Superior temporal gyrus (tissue), 1 donor: ENCODE data around the gene CFAP47.
"Not testable (repeated sequence)": the region's sequence is repeated elsewhere in the genome, so short reads cannot be mapped to it uniquely, and the experiment has no call there.

ENCODE experiments used
- DNase-seq: peaks from one replicate; pipeline ENCODE4 v3.0.0-alpha.2; 2016; ENCODE audit errors: extremely low spot score

The CFAP47 gene, protein sequence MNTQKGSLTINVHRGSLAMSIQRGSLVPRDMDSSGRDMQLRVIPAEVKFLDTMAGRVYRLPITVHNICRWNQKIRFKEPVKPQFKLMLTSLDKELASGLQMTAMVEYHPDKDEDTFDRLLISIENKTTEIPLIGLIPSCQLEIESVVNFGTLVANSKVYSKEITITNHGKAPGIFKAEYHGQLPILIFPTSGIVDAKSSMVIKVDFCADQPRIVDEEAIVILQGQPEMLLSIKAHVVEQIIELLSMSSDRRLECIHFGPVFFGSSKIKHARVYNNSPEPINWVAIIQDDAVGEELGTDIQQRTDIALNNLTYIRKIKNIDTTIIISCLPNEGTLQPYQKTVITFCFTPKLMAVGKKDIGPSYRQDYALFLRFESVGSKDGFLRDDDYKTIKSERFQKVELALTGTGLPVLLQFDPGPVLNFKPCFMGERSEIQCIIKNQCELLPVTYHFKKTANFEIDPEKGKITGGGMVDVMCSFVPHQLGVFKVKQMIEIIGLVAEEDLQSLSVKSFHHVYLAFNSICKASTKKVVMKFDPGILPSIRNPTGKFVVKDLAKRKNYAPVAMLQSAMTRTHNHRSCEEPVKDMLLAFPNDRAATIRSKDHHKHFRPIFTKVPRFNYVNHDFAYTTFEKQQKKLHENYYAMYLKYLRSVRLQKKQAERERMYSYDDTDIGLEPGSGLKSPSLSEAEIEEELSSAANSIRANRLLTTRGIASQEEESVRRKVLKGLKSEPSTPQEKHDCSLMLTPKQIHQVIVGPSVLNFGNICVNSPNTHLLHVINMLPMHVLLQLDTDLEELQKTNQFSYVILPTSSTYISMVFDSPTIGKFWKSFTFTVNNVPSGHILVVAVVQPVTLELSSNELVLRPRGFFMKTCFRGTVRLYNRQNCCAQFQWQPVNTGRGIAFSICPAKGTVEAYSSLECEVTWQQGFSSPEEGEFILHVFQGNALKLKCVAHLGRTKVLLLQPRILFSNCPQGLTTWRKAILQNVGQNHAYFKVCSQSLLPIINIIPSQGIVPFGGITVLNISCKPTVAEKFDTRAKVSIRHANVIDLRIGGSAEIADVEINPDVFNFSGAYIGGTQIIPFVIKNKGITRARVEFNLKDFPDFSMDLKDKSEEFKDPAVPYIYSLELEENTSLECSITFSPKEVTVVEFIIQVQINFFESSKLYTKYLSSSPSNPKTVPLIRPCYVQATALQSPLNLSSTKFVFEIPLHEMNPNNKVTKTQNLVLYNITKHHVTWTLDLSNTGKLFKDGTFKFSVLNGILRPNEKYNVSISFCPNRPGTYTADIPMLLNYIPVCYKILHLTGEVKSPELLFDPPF (N-terminal part only)

DNA sequence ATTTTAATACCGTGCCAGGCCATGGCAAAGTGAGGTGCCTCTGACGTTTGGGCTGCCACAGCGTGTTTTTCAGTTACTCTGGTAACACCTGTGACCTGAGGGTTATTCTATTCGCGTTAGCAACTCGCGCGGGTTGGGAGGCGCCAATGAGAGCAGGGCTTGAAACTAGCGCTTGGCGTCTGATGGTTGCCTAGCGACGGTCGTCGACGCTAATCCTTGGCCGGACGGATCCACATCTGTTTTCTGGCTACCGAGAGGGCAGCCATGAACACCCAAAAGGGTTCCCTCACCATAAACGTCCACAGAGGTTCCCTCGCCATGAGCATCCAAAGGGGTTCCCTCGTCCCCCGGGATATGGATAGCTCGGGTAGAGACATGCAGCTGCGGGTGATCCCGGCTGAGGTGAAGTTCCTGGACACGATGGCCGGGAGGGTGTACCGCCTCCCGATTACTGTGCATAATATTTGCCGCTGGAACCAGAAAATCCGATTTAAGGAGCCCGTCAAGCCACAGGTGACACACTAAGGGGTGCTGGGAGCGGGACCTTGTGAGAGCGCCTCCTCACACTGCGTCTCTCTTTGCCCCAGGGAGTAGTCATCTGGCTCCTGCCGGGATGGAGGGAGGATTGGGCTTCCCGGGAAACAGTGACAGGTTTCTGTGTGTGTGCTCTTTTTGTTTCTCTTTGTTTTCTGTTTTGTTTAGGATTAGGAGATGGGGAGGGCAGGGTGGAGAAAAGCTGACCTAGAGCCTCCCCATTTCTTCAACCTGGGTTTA lies at the start of gene CFAP47:
Gene CFAP47, plus strand, starts transcription at position 199 of the 774 bp plus-strand sequence. Its CDS starts 66 bp downstream, at position 265.
- DNase-seq = peak; percentile 9

DNA sequence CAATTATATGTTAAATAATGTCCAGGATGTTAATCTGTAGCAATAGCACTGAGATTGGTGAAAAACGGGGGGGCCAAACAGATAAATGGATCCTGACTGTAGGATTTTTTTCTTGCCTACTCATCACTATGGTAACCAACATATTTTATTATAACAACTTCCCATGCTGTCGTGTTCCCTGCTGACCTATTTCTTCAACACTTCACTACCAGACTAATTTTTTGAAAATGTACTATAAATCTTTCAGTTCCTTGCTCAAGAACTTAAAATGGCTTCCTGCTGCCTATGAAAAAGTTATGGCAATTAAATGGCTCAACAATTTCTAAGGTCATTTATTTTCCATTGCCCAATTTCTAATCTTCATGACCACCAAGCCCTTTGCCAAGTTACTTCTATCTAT lies 38.9 kb upstream of the CFAP47 start:
- no peak for DNase-seq

DNA sequence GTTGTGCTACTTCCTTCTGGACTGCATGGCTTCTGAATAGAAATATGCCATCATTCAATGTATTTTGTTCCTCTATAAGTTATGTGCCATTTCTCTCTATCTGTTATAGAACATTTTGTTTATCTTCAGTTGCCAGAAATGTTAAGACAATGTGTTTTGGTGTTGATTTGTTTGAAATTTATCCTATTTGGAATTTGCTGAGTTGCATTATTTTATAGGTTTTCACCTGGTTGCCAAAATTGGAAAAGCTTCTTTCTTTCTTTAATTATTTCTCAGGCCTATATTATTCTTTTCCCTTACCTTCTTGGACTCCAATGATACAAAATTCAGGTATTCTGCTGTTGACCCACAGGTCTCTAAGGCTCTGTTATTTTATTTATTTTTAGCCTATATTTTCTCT lies 33.4 kb upstream of the CFAP47 start:
- DNase-seq = no peak

DNA sequence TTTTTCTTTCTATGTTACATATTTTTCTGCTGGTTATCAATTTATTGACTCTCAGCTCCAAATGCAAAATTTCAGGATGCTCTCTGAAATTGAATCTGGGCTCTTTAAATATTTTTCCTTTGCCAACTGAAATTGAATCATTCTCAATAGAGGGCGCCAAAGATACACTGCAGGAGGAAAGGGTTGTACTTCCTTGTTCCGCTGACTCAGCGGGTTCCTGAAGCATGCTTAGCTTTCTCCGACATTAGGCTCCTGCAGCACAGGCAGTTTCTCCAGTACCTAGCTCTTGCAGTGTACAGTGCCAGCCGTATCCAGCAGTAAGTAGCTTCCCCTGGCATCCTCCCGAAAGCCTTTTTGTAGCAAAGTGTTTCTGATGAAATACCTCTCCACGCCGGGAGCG lies 28.8 kb upstream of the CFAP47 start:
- peak; percentile 42 for DNase-seq

DNA sequence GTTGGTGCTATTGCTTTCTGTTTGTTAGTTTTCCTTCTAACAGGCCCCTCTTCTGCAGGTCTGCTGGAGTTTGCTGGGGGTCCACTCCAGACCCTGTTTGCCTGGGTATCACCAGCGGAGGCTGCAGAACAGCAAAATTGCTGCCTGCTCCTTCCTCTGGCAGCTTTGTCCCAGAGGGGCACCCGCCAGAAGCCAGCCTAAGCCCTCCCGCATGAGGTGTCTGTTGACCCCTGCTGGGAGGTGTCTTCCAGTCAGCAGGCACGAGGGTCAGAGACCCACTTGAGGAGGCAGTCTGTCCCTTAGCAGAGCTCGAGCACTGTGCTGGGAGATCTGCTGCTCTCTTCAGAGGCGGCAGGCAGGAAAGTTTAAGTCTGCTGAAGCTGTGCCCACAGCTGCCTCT lies 67.3 kb downstream of the CFAP47 start:
- DNase-seq = not testable (repeated sequence)

DNA sequence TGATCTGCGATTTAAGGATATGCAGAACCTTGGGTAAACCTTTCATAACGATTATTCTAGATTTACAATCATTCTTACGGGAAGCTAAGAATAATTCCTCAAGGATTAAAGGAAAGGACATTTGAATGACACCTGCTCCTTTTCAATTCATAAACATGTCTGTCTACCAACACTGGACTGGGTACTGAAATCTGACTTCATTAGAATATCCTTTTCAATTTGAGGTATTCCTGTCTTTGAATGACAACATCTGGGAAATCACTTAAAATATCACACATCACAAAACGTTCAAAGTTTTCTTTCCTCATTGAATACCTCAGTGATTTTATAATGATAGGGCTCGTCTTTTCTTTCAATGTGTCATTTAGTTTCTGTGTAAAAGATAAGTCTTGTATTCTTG lies 87.7 kb downstream of the CFAP47 start:
- no peak for DNase-seq

DNA sequence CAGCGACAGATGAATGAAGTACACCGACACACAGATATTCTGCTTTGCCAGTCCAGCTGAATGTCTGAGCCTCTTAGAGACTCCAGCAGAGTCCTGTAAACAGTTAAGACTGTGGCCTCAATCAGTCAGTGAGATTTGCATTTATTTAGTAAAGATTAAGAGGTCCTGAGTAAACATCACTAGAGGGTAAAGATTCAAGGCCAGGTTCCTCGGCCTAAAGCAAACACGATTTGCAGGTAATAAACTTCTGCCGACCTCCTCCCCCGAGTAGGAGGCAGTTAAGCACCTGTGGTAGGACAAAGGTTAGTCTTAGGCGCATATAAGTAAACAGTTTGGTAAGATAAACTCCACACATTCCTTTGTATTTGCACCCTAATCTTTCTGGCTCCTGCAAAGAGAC lies 99.6 kb downstream of the CFAP47 start:
- no peak for DNase-seq

DNA sequence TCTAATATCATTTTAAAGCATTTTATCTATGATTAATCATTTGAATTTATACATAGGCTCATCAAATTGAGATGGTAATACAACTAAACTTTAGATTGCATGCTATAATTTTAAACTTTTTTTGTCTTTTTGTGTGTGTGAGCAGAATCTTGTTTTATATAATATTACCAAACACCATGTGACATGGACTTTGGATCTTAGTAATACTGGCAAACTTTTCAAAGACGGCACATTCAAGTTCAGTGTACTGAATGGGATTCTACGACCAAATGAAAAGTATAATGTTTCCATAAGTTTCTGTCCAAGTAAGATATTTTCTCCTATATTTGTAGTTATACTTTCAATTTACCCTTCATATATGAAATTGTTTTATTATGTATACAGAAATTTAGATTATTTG lies 116.0 kb downstream of the CFAP47 start:
- no peak for DNase-seq

DNA sequence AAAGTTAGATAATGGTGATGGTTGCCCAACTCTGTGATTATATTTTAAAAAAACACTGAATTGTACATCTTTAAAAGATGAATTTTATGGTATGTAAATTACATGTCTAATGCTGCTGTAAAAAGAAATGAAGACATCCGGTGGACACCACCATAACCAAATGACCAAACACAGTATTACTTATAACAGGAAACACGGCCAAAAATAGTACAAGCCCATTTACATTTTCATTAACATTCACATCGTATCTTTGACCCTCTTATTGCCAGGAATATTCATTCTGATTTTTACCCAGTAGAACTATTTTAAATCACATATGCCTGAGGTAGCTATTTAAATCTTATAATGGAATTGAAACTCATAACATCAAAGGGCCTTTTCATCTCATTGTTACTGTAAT lies 143.2 kb downstream of the CFAP47 start:
- no peak for DNase-seq

DNA sequence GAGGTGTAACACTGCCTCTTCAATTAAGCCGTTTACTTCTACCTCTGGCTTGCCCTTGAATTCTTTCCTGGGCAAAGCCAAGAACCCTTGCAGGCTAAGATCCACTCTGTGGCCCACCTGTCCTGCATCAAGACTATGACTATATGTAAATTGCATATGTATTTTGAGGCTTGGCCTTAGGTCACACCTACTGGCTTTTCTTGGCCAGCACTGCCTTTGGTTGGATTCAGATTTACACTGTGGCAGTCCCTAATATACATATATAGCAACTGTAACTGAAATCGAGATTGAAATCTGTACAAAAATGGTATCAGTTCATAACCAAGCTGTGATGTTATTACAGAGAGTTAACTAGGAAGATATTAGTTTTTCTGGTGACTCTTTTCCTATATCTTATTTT lies 151.5 kb downstream of the CFAP47 start:
- DNase-seq = no peak

DNA sequence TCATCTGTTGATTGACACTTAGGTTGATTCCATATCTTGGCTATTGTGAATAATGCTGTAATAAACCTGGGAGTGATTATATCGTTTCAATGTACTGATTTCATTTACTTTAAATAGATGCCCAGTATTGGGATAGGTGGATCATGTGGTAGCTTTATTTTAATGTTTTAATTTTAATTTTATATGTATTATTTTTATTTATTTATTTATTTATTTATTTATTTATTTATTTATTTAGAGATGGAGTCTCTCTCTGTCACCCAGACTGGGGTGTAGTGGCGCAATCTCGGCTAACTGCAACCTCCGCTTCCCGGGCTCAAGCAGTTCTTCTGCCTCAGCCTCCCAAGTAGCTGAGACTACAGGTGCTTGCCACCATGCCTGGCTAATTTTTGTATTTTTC lies 155.5 kb downstream of the CFAP47 start:
- DNase-seq = not testable (repeated sequence)

DNA sequence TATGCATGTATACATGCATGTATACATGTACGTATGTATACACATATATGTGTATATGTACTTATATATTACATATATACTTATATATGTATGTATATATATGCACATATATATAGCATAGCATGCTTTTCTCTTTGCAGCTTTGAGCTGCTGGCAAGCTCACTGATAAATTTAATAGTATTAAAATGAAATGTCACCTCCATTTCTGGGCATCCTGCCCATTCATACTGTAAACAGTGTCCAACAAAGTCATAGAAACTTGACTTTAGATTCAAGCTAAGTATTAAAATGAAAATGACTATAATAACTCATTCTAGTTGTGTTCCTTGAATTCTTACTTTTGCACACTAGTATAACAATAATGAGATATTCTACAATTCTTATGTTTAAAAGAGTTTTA lies 163.7 kb downstream of the CFAP47 start:
- no peak for DNase-seq

DNA sequence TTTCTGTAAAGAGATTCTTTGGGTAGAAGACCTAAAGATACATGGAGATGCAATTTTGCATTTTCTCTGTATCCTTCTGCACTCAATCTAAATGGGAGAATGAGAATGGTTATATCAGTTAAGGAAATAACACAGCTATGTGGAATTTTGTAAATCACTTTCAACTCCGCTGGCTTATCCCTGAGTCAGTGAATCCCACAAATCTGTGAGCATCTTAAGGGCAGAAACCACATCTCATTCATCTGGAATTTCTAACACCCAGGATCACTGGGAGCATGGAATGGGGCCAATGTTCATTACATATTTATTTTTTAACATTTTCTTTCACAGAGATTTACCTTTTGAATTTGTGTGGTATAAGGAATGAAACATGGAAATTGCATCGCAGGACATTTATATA lies 167.8 kb downstream of the CFAP47 start:
- DNase-seq = no peak

DNA sequence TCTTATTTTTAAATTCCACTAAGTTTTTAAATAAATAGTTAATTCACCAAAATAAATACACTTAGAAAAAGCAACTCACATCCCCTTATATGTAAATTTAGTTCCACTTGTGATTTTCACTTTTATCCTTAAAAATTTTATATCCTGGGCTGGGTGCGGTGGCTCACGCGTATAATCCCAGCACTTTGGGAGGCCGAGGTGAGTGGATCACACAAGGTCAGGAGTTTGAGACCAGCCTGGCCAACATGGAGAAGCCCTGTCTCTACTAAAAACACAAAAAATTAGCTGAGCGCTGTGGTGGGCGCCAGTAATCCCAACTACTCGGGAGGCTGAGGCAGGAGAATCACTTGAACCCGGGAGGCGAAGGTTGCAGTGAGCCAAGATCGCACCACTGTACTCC lies 169.4 kb downstream of the CFAP47 start:
- not testable (repeated sequence) for DNase-seq

DNA sequence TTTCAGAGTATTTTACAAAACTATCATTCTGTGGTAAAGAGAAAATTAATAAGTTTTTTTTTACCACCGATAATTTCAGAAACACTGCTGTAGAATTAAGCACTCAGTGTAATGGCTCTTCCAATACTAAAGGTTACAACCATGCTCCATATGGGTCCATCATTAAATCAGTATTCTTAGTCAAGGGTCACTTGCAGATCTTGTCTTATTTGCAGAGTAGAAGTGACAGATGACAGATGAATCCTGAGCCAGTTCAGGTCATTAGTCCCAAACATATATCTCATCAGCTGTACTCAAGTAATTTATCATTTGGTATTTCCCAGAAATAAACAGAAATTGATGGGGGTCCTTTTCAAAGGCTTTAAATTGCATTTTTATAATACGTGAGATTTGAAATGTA lies 182.9 kb downstream of the CFAP47 start:
- DNase-seq = no peak

DNA sequence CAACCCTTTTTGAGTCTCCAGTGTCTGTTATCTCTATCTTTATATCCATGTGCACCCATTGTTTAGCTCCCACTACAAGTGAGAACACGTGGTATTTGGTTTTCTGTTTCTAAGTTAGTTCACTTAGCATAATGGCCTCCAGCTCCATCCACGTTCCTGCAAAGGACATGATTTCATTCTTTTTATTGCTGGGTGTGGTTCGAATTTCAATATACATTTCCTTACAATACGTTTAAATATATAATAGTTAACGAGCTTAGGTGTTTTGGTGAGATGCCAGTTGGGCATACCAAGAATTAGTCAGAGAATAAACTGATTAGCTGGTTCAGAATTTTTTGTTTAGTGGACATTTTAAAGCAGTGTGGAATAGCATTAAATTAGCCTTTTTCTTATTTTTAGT lies 196.7 kb downstream of the CFAP47 start:
- no peak for DNase-seq

DNA sequence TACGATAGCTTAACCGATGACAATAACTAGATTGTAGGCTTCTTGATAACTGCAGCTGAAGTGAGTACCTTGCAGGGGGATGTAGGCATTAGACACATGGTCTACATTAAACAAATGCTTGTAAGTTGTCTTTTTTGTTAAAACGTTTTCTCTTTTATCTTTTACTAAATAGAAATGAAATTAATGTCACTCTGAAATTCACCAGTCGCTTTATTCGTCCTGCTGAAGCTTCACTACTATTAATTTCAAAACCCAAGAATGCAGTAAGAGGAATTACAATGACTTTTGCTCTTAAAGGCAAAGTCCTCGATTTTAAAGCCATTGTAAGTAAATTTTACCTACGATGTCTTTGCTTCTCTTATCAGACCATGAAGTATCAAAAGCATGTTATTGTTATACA lies 239.7 kb downstream of the CFAP47 start:
- no peak for DNase-seq

DNA sequence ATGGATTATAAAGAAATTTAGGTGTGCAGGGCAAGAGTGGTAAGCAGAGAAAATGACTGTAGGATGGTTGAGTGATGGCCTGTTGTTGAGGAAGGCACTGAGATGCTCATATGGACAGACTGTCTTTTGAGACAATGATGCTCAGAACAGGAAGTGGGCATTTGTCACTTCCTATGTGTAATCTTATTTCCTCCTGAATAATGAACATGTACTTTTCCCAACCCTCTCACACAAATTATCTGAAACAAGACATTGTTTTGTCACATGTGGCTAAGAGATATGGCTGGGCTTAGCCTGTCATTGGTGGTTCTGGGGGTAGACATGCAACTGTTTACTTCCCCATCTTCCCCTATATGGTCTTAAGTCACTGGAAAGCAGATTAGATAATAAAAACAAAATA lies 240.5 kb downstream of the CFAP47 start:
- no peak for DNase-seq

DNA sequence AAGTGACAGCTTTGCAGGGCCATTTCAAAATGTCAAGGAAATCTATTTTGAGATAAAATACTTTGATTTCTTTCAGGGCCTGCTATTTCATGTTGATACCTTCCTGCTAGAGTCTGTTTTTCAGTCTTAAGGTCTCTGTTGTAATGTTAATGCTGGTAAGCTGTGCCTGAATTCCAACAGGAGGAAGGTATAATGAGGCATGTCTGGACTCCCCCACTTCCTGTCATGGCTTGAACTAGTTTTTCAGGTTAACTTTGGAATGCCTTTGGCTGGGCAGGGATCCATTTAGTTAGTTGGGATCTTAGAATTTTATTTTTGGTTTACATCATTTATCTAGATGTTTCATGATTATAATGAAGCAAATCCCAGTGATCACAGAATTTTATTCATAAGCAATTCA lies 279.0 kb downstream of the CFAP47 start:
- no peak for DNase-seq

DNA sequence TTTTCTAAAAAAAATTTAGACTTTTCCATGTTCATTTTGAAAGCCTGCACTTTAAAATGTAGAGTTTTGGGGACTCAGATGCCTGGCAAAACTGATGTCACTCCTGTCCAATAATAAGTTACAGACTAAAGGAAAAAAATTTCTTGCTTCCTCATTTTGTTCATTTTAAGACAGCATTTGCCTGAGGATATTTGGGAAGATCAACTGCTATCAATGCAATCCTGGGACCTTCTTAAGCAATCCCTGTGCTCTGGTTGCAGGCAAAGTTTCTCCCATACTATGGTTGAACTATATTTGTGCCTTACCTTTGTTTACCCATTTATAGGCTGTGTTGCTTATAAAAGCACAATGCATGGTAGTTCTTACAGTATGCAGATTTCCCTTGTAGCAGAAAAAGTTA lies 280.4 kb downstream of the CFAP47 start:
- DNase-seq = no peak

DNA sequence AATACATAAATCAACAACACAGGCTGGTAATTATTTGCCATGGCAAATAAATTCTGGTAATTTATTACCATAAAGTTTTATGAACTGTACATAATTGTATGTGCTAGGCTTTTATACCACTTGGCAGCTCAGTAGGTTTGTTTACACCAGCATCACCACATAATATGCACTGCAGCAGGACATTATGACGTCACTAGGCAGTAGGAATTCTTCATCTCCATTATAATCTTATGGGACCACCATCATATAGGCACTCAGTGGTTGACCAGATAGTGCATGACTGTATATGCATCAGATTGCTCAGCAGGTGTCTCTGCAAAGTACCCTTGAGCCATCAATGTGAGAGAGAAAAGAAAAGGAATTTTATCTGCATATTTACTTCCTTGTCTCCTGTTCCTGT lies 295.4 kb downstream of the CFAP47 start:
- no peak for DNase-seq
